Calu3 (cell line): ENCODE data around the gene GDF2. TPM values are rescaled to one million over a fixed set of nuclear protein-coding genes. Genes with fewer than 3 reads are reported as not detected.

Experiments used
- BruUV-seq: library from RNA; stranded (reverse); fragments of 400-500 nt; replicated peaks from 2 replicates; lab custom pipeline; 2021; lab: Mats Ljungman, UMichigan
- CTCF ChIA-PET: fragments of 300-600 bp; sonication (Branson Sonifier 250); formaldehyde crosslinking; loops from one replicate; lab custom pipeline; 2022; ENCODE audit warnings: antibody characterized with exemption; lab: Charles Lee
- DNase-seq: peaks from one replicate; pipeline ENCODE4 v3.0.0; 2022
- H3K27ac Mint-ChIP-seq: one replicate; pipeline ENCODE4 v1.8.0; 2022; ENCODE audit warnings: mixed read lengths; ENCODE audit not compliant: unreplicated experiment
- H3K27me3 Mint-ChIP-seq: one replicate; pipeline ENCODE4 v1.8.0; 2022; ENCODE audit warnings: mixed read lengths; ENCODE audit not compliant: unreplicated experiment
- H3K36me3 Mint-ChIP-seq: one replicate; pipeline ENCODE4 v1.8.0; 2022; ENCODE audit warnings: mild to moderate bottlenecking, moderate library complexity, mixed read lengths; ENCODE audit not compliant: insufficient read depth, unreplicated experiment
- H3K4me1 Mint-ChIP-seq: one replicate; pipeline ENCODE4 v1.8.0; 2022; ENCODE audit warnings: mild to moderate bottlenecking, low read depth, mixed read lengths; ENCODE audit not compliant: unreplicated experiment
- H3K4me3 Mint-ChIP-seq: one replicate; pipeline ENCODE4 v1.8.0; 2022; ENCODE audit warnings: mild to moderate bottlenecking, low read depth, moderate library complexity, mixed read lengths; ENCODE audit not compliant: unreplicated experiment
- H3K9me3 Mint-ChIP-seq: one replicate; pipeline ENCODE4 v1.8.0; 2022; ENCODE audit warnings: low read depth, mixed read lengths; ENCODE audit not compliant: unreplicated experiment
- CTCF ChIP-seq: fragments of 200-600 bp; IDR thresholded peaks from one replicate; pipeline ENCODE4 v1.8.0; 2022; ENCODE audit warnings: antibody characterized with exemption; ENCODE audit not compliant: unreplicated experiment
- intact Hi-C: fragments of 100-400 bp; cut with micrococcal nuclease; formaldehyde crosslinking; loops from one replicate; pipeline ENCODE4 v1.10.0; 2022; ENCODE audit not compliant: unreplicated experiment
- total RNA-seq: library from RNA; stranded (reverse); gene quantifications from 2 replicates; pipeline ENCODE4 v1.2.3, GENCODE V29; 2022

The GDF2 gene
- total RNA-seq, 1 experiment from 2014 or later: not detected

DNA sequence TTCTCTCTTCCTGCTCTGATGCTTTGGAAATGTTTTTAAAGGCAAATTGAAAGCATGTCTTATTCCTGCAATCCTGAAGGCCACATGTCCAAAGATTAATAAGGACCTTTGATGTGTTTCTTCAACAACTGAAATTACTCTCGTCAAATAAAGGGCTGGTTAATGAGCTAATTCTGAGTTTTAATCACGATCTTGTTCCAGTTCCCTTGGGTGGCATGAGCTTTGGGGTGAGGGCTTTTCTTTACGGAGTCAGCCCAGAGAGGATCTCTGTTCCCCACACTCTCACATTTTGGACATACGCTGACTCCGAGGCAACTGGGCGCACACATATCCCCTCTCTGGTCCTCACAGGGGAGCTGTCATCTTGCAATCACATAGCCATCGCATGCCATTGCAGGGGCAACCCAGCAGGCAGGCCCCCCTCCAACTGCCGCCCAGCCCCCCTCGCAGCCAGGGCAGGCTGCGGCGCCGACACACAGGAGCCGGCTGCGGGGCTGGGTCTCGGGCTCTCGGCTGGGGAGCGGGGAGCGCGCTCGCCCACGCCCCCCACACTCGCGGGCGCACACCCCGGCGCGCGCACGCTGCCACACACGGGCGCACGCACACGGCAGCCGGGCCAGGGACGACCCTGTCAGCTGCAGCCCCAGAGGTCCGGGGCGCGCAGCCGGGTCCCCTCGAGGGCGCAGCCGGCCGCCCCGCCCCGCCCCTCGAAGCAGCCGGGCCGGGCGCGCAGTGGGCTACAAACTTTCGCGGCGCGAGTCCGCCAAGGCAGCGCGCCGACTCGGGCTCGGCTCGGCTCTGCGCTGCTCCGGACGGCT is 22.4 kb upstream of the GDF2 start, which contains the start of gene GDF10:
Gene GDF10, plus strand, starts transcription at position 587 of the 818 bp plus-strand sequence. CDS start 455 bp downstream, outside the sequence.
- Mint-ChIP-seq H3K36me3 (no peaks in the 10 kb centered on the region), H3K4me3 (no peak within 1 kb of the TSS), H3K27ac (no peak within 1 kb of the TSS), H3K9me3 (no peaks in the 10 kb centered on the region), H3K4me1 (no peaks in the 10 kb centered on the region), H3K27me3 (peaks cover 66% of the 10 kb centered on the region)
- DNase-seq: no peak
- intact Hi-C loops: no loop called here
- BruUV-seq: no TSS peak
- no peak for TF ChIP-seq CTCF
- CTCF ChIA-PET: no interaction called here

DNA sequence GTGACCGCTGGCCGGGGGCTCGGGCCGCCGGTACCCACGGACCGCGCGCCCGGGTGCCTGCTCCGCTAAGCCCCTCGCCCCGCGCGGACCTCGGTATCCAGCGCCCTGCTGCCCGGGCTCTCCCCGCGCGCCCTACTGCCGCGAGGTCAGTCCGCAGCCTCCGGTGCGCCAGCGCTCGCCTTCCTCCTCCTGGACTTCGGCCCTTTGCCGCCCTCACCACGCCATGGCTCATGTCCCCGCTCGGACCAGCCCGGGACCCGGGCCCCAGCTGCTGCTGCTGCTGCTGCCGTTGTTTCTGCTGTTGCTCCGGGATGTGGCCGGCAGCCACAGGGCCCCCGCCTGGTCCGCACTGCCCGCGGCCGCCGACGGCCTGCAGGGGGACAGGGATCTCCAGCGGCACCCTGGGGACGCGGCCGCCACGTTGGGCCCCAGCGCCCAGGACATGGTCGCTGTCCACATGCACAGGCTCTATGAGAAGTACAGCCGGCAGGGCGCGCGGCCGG is 21.8 kb upstream of the GDF2 start:
- no peaks in the 10 kb centered on the region for H3K36me3 Mint-ChIP-seq
- CTCF ChIA-PET: no interaction called here
- BruUV-seq: no TSS peak
- no peaks in the 10 kb centered on the region for H3K4me1 Mint-ChIP-seq
- peaks cover 66% of the 10 kb centered on the region for H3K27me3 Mint-ChIP-seq
- no peak for DNase-seq
- no peak overlapping the region for H3K27ac Mint-ChIP-seq
- no peaks in the 10 kb centered on the region for H3K9me3 Mint-ChIP-seq
- TF ChIP-seq CTCF: no peak
- intact Hi-C loops: no loop called here
- no peak overlapping the region for H3K4me3 Mint-ChIP-seq

- no TSS peak for BruUV-seq
- DNase-seq: no peak
- Mint-ChIP-seq H3K4me1 (no peaks in the 10 kb centered on the region), H3K4me3 (no peak overlapping the region), H3K27ac (no peak overlapping the region), H3K36me3 (no peaks in the 10 kb centered on the region), H3K9me3 (no peaks in the 10 kb centered on the region), H3K27me3 (peaks cover 66% of the 10 kb centered on the region)
- no peak for TF ChIP-seq CTCF
- intact Hi-C loops: no loop called here
- CTCF ChIA-PET: no interaction called here
These were observed 20.4 kb upstream of the GDF2 start for GRCh38 chr10:47301833-47302232.

GRCh38 chr10:47303105-47303504 is 19.1 kb upstream of the GDF2 start:
- intact Hi-C loops: no loop called here
- H3K27ac Mint-ChIP-seq: no peak overlapping the region
- H3K4me1 Mint-ChIP-seq: no peaks in the 10 kb centered on the region
- H3K9me3 Mint-ChIP-seq: no peaks in the 10 kb centered on the region
- CTCF ChIA-PET: interaction anchor here (0.8 kb wide), 1 partner anchor 9 kb away, joined by 3 read pairs; no protein-coding TSS in a partner anchor
- no peaks in the 10 kb centered on the region for H3K36me3 Mint-ChIP-seq
- no peak overlapping the region for H3K4me3 Mint-ChIP-seq
- no peak for TF ChIP-seq CTCF
- no TSS peak for BruUV-seq
- H3K27me3 Mint-ChIP-seq: peaks cover 66% of the 10 kb centered on the region
- no peak for DNase-seq
